Mucosa of descending colon (tissue), 3 donors: ENCODE data around the gene FOXI1. TPM values are rescaled to one million over a fixed set of nuclear protein-coding genes. Genes with fewer than 3 reads are reported as not detected.

ENCODE experiments used
- ATAC-seq: fragments of 200-7000 bp; cut with Tn5 transposase; one replicate; pipeline ENCODE4 v1.9.1; 2020; ENCODE audit warnings: mild to moderate bottlenecking, moderate library complexity
- DNase-seq, 3 donors: peaks; one replicate each; pipeline ENCODE4 v3.0.0-alpha.2; 2020
- H3K36me3 ChIP-seq: fragments of 200-600 bp; one replicate; pipeline ENCODE4 v1.8.0; 2021; ENCODE audit warnings: low read depth, mild to moderate bottlenecking
- H3K4me1 ChIP-seq: fragments of 200-600 bp; one replicate; pipeline ENCODE4 v1.8.0; 2021; ENCODE audit warnings: low read depth, mild to moderate bottlenecking
- H3K4me3 ChIP-seq: fragments of 200-600 bp; one replicate; pipeline ENCODE4 v1.8.0; 2021; ENCODE audit warnings: mild to moderate bottlenecking
- H3K9me3 ChIP-seq: fragments of 200-600 bp; one replicate; pipeline ENCODE4 v1.8.0; 2021; ENCODE audit warnings: mild to moderate bottlenecking
- CTCF ChIP-seq: fragments of 200-600 bp; IDR thresholded peaks from one replicate; pipeline ENCODE4 v1.8.0; 2022; ENCODE audit warnings: antibody characterized with exemption, mild to moderate bottlenecking
- intact Hi-C, 2 donors: fragments of 100-400 bp; cut with DNase I in 1 of 2; cut with micrococcal nuclease in 1 of 2; formaldehyde crosslinking; loops; one replicate each; pipeline versions ENCODE4 v1.11.0 to v1.11.1; 2022; cut with DNase I, micrococcal nuclease
- total RNA-seq, 3 donors: library from RNA; stranded (reverse); fragmentation: NEBNext Ultra II Directional in 2 of 3; extraction: Animal tissue kit (Norgen Biotek cat#: 25700) in 2 of 3; gene quantifications; one replicate each; pipeline versions ENCODE4 v1.2.1 to v1.2.4, GENCODE V29; 2021 to 2023
- donor health status: DM: no; HTN: no; CAD: no; lungs with moderate emphysema.
- donor health status: DM: no; HTN: no; CAD: no.
- donor health status: DM: no; HTN: yes; CAD: no.

FOXI1 gene
- total RNA-seq, 3 donors from 2014 or later, result 0.80 TPM; not detected in 2

- no peak overlapping the region for H3K4me3 ChIP-seq
- no peaks in the 10 kb centered on the region for H3K9me3 ChIP-seq
- DNase-seq (no peak), ATAC-seq (no peak)
- H3K4me1 ChIP-seq, result no peaks in the 10 kb centered on the region
- TF ChIP-seq CTCF, result no peak
- H3K36me3 ChIP-seq, result no peaks in the 10 kb centered on the region
- intact Hi-C loops, result no loop called here
Observed at GRCh38 chr5:170117736-170118135, 12.0 kb downstream of the FOXI1 start.

GRCh38 chr5:170120576-170120975 lies 14.9 kb downstream of the FOXI1 start:
- ATAC-seq, result no peak
- TF ChIP-seq CTCF, result no peak
- Histone ChIP-seq H3K4me3 (no peak overlapping the region), H3K4me1 (no peaks in the 10 kb centered on the region), H3K9me3 (no peaks in the 10 kb centered on the region), H3K36me3 (no peaks in the 10 kb centered on the region)
- intact Hi-C loops, result no loop called here
- no peak for DNase-seq

GRCh38 chr5:170121321-170121720 lies 15.6 kb downstream of the FOXI1 start:
- ATAC-seq (no peak), DNase-seq (no peak)
- no peak for TF ChIP-seq CTCF
- Histone ChIP-seq H3K4me3 (no peak overlapping the region), H3K36me3 (no peaks in the 10 kb centered on the region), H3K9me3 (peaks cover 6% of the 10 kb centered on the region), H3K4me1 (no peaks in the 10 kb centered on the region)
- intact Hi-C loops, result no loop called here

GRCh38 chr5:170126061-170126460 lies 20.4 kb downstream of the FOXI1 start:
- TF ChIP-seq CTCF, result no peak
- ATAC-seq, result no peak
- DNase-seq, result no peak
- no peaks in the 10 kb centered on the region for H3K36me3 ChIP-seq
- no peak overlapping the region for H3K4me3 ChIP-seq
- no peaks in the 10 kb centered on the region for H3K4me1 ChIP-seq
- intact Hi-C loops, result no loop called here
- peaks cover 10% of the 10 kb centered on the region for H3K9me3 ChIP-seq

- peaks cover 10% of the 10 kb centered on the region for H3K9me3 ChIP-seq
- intact Hi-C loops, result no loop called here
- TF ChIP-seq CTCF, result no peak
- no peak overlapping the region for H3K4me3 ChIP-seq
- DNase-seq, result no peak
- H3K36me3 ChIP-seq, result no peaks in the 10 kb centered on the region
- H3K4me1 ChIP-seq, result no peaks in the 10 kb centered on the region
- no peak for ATAC-seq
Observed at GRCh38 chr5:170126626-170127025, 20.9 kb downstream of the FOXI1 start.

DNA sequence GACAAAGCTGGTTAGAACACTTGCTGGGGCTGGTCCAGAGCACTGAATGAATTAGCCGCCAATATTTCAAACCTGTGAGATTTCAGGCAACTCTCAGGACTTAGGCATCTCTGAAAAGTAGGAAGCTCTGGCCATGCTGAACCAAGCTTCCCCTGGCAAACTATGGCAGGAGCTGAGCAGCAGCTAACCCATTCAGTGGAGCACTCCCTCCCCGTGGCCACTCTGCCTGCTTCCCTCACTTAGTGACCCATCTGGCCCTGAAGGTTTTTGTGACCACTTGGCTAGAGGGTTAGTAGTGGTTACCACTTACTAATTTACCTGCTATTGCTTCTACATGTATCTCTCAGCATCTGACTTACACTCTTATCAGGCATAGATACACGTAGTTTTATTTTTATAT lies 25.5 kb downstream of the FOXI1 start:
- ATAC-seq, result no peak
- Histone ChIP-seq H3K4me1 (no peaks in the 10 kb centered on the region), H3K4me3 (no peak overlapping the region), H3K36me3 (no peaks in the 10 kb centered on the region), H3K9me3 (peaks cover 5% of the 10 kb centered on the region)
- no peak for DNase-seq
- intact Hi-C loops, result no loop called here
- no peak for TF ChIP-seq CTCF
